Smooth muscle cell of the brain vasculature (primary cell): ENCODE data around the gene GSN.

Experiments used
- DNase-seq: peaks from one replicate; pipeline ENCODE4 v3.0.0-alpha.2; 2012; ENCODE audit warnings: low read depth, low spot score

Gene GSN

GRCh38 chr9:121267689-121268597 lies at the start of gene GSN:
Gene GSN (plus strand): TSS chr9:121268162. CDS start chr9:121301972, 33,810 bp downstream.
- no peak for DNase-seq

- no peak for DNase-seq
These were observed 49.5 kb upstream of the GSN start for GRCh38 chr9:121218357-121219027.

GRCh38 chr9:121219530-121219929 lies 48.4 kb upstream of the GSN start:
- DNase-seq, result no peak

- no peak for DNase-seq
These were observed 46.8 kb upstream of the GSN start for GRCh38 chr9:121220996-121221663.

GRCh38 chr9:121221664-121222055 lies 46.3 kb upstream of the GSN start:
- DNase-seq, result no peak

- no peak for DNase-seq
These were observed 45.3 kb upstream of the GSN start for GRCh38 chr9:121222524-121223171.

- DNase-seq, result no peak
These were observed 42.7 kb upstream of the GSN start for GRCh38 chr9:121225240-121225639.

- DNase-seq, result no peak
These were observed 41.8 kb upstream of the GSN start for GRCh38 chr9:121226175-121226574.

GRCh38 chr9:121227862-121228261 lies 40.1 kb upstream of the GSN start:
- no peak for DNase-seq

- DNase-seq, result no peak
These were observed 37.7 kb upstream of the GSN start for GRCh38 chr9:121230256-121230655.

- DNase-seq, result no peak
These were observed 35.7 kb upstream of the GSN start for GRCh38 chr9:121232251-121232650.

GRCh38 chr9:121233906-121234831 lies 33.8 kb upstream of the GSN start:
- no peak for DNase-seq

- no peak for DNase-seq
These were observed 33.2 kb upstream of the GSN start for GRCh38 chr9:121234832-121235161.

- DNase-seq, result no peak
These were observed 32.5 kb upstream of the GSN start for GRCh38 chr9:121235512-121235911.

- DNase-seq, result no peak
These were observed 30.0 kb upstream of the GSN start for GRCh38 chr9:121237916-121238315.

- no peak for DNase-seq
These were observed 28.9 kb upstream of the GSN start for GRCh38 chr9:121239071-121239470.

GRCh38 chr9:121239851-121240250 lies 28.1 kb upstream of the GSN start:
- DNase-seq, result no peak

- no peak for DNase-seq
These were observed 27.4 kb upstream of the GSN start for GRCh38 chr9:121240472-121241135.

GRCh38 chr9:121242219-121242958 lies 25.6 kb upstream of the GSN start:
- no peak for DNase-seq

GRCh38 chr9:121242959-121243346 lies 25.0 kb upstream of the GSN start:
- DNase-seq, result no peak
